ENCODE data around the gene TCF3. TPM values are rescaled to one million over a fixed set of nuclear protein-coding genes. Genes with fewer than 3 reads are reported as not detected.

The TCF3 gene
- total RNA-seq, 1 donor from 2014 or later = 153 TPM

DNA sequence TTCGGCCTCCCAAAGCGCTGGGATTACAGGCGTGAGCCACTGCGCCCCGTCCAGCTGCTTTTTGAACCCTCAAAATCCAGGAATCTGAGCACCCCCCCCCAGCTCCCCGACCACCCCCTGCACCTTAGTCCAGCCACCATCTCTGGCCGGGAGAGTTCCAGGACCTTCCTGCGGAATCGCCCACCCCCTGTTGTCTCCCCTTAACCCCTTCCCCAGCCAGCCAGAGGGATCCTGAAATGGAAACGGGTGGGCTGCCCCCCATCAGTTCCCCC, 59.0 kb downstream of the TCF3 start:
- no peak for DNase-seq (ENCODE audit: low spot score)
- TF ChIP-seq CTCF (IDR thresholded peaks at IDR 0.05) = no peak
- Mint-ChIP-seq H3K9me3 (ENCODE audit: low read depth) (no peaks in the 10 kb centered on the region), H3K27me3 (ENCODE audit: low read depth) (no peaks in the 10 kb centered on the region), H3K36me3 (ENCODE audit: low read depth) (peaks cover 7% of the 10 kb centered on the region), H3K27ac (ENCODE audit: unreplicated experiment) (no peak overlapping the region), H3K4me1 (ENCODE audit: low read depth) (peaks cover 22% of the 10 kb centered on the region), H3K4me3 (ENCODE audit: unreplicated experiment) (peak overlapping the region; percentile 89)

- Mint-ChIP-seq H3K4me1 (ENCODE audit: low read depth) (peaks cover 25% of the 10 kb centered on the region), H3K27ac (ENCODE audit: unreplicated experiment) (peak within 1 kb of the TSS; percentile 95), H3K36me3 (ENCODE audit: low read depth) (peaks cover 6% of the 10 kb centered on the region), H3K4me3 (ENCODE audit: unreplicated experiment) (peak within 1 kb of the TSS; percentile 89), H3K27me3 (ENCODE audit: low read depth) (no peaks in the 10 kb centered on the region), H3K9me3 (ENCODE audit: low read depth) (no peaks in the 10 kb centered on the region)
- DNase-seq (ENCODE audit: low spot score) = no peak
- TF ChIP-seq CTCF (IDR thresholded peaks at IDR 0.05) = no peak
These were observed 59.5 kb downstream of the TCF3 start, which contains the start of gene MBD3 for GRCh38 chr19:1592755-1593500. MBD3 (minus strand) TSS chr19:1592865; CDS start chr19:1592631, 234 bp downstream.

DNA sequence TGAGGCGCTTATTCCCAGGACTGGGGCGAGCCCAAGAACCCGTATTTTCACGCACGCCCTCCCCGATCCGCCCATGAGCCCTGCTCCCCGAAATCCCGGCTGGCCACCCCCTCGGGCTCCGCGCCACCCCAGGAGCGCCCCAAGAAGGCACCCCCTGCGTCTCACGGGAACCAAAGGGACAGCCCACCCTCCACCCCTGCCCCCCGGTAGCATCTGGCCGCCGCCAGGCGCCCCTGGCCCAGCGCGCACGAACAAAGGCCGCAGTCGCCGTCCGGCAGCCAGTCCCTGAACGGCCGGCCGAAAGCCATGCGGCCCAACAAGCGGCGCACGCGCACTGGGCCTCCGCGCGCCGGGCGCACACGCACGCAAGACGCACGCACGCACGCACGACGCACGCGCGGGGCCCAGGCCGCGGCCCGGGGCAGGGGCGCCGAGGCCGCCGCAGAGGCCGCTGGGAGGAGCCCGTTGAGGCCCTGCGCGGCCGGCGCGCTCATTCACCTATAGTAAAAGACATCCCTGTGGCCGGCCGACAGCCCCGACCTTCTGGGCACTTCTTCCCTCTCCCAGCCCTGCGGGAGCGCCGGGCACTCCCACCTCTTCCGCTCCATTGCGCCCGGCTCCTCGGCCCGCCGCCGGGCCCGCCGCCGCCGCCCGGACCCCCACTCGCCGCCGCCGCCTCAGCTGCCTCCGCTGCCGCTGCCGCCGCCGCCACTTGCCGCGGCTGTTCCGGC, 60.2 kb downstream of the TCF3 start:
- Mint-ChIP-seq H3K4me3 (ENCODE audit: unreplicated experiment) (peak overlapping the region; percentile 86), H3K27me3 (ENCODE audit: low read depth) (no peaks in the 10 kb centered on the region), H3K27ac (ENCODE audit: unreplicated experiment) (peak overlapping the region; percentile 85), H3K9me3 (ENCODE audit: low read depth) (no peaks in the 10 kb centered on the region), H3K36me3 (ENCODE audit: low read depth) (no peaks in the 10 kb centered on the region), H3K4me1 (ENCODE audit: low read depth) (peaks cover 30% of the 10 kb centered on the region)
- DNase-seq (ENCODE audit: low spot score) = no peak
- no peak for TF ChIP-seq CTCF (IDR thresholded peaks at IDR 0.05)

DNA sequence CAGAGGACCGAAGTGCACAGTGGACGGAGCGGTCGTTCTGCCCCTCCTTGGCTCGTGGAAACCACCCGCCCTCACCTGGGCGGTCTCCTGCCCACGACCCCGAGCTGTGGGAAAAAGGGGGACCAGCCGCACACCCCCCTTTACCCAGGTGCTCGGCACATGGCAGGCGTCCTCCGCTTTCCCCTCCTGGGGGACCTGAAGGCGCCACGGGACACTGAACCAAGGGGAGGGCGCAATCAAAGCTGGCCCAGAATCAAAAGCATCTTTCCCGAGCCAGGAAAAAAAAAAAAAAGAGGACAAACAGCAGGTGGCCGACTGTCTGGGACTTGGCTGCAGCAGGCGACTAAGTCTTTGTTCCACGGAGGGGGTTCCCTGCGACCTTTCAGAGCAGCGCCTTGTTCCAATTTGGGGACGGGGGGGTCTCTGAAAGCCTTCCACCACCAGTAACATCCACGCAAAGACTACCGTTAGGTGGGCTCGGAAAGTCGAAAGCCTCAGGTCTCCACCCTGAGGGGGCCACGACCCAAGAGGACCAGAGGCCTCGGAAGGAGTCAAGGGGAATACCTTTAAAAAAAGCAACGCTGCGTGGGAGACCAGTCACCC, 60.9 kb downstream of the TCF3 start:
- peak overlapping the region; percentile 86 for H3K4me3 Mint-ChIP-seq (ENCODE audit: unreplicated experiment)
- H3K27ac Mint-ChIP-seq (ENCODE audit: unreplicated experiment) = peak overlapping the region; percentile 85
- TF ChIP-seq CTCF (IDR thresholded peaks at IDR 0.05) = no peak
- no peaks in the 10 kb centered on the region for H3K9me3 Mint-ChIP-seq (ENCODE audit: low read depth)
- H3K4me1 Mint-ChIP-seq (ENCODE audit: low read depth) = peaks cover 30% of the 10 kb centered on the region
- DNase-seq (ENCODE audit: low spot score) = no peak
- H3K27me3 Mint-ChIP-seq (ENCODE audit: low read depth) = no peaks in the 10 kb centered on the region
- no peaks in the 10 kb centered on the region for H3K36me3 Mint-ChIP-seq (ENCODE audit: low read depth)

- Mint-ChIP-seq H3K4me1 (ENCODE audit: low read depth) (peaks cover 33% of the 10 kb centered on the region), H3K9me3 (ENCODE audit: low read depth) (no peaks in the 10 kb centered on the region), H3K4me3 (ENCODE audit: unreplicated experiment) (peak overlapping the region; percentile 86), H3K36me3 (ENCODE audit: low read depth) (no peaks in the 10 kb centered on the region), H3K27me3 (ENCODE audit: low read depth) (no peaks in the 10 kb centered on the region), H3K27ac (ENCODE audit: unreplicated experiment) (peak overlapping the region; percentile 85)
- DNase-seq (ENCODE audit: low spot score) = no peak
- TF ChIP-seq CTCF (IDR thresholded peaks at IDR 0.05) = peak; percentile 53
These were observed 61.6 kb downstream of the TCF3 start for GRCh38 chr19:1590641-1591397.

All from chondrocyte (in vitro differentiated cells).